Activated naive CD8-positive, alpha-beta T cell treated with anti-CD3 and anti-CD28 coated beads, Interleukin-2, amount 50 U/mL, for 16 hours (primary cell): Measurements from ENCODE around the gene UQCR11.

ENCODE experiments used
- DNase-seq: peaks from one replicate; pipeline ENCODE4 v3.0.0-alpha.2; 2020; ENCODE audit warnings: low read depth, low spot score

Gene UQCR11

DNA sequence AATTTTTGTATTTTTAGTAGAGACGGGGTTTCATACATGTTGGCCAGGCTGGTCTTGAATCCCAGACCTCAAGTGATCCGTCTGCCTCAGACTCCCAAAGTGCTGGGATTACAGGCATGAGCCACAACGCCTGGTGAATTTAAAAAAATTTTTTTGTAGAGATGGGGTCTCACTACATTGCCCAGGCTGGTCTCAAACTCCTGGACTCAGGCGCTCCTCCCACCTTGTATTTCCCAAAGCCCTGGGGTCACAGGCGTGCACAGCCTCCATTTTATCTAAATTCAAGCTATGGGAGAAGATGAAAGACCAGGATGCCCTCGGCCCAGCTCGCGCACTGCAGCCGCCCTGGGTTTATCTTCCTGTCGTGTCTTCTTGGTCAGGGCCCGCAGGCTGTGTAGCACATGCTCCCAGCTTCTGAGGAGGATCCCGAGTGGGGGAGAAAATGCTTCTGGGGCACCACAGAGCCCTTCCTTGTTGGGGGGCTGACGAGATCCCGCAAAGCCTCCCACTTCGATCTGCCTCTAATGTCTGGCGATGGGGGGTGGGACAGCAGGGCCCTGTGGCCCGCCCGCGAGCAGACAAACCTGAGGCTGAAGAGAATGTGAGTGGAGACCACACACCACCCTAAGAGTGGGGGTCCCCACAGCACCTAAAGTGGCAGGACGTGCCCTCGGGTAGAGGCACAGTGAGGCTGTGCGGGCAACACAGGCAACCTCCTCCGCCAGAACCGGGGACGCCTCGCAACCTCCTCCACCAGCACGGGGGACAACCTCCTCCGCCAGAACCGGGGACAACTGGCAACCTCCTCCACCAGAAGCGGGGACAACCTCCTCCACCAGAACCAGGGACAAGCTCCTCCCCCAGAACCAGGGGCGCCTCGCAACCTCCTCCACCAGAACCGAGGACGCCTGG is 31.3 kb upstream of the UQCR11 start:
- no peak for DNase-seq

DNA sequence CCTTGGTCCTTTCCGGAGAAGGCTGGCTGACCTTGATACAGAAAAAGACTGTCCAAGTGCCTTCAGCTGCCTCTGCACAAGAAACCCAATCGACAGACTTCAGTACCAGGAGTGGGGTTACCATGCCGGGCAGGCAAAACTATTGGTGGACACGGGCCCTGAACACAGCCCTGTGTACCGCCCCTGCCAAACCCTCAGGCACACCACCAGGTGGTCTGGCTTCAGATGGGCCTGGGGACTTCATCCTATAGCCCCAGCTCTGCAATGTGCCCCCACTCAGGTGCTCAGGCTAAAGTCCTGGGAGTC is 29.6 kb upstream of the UQCR11 start:
- no peak for DNase-seq

DNA sequence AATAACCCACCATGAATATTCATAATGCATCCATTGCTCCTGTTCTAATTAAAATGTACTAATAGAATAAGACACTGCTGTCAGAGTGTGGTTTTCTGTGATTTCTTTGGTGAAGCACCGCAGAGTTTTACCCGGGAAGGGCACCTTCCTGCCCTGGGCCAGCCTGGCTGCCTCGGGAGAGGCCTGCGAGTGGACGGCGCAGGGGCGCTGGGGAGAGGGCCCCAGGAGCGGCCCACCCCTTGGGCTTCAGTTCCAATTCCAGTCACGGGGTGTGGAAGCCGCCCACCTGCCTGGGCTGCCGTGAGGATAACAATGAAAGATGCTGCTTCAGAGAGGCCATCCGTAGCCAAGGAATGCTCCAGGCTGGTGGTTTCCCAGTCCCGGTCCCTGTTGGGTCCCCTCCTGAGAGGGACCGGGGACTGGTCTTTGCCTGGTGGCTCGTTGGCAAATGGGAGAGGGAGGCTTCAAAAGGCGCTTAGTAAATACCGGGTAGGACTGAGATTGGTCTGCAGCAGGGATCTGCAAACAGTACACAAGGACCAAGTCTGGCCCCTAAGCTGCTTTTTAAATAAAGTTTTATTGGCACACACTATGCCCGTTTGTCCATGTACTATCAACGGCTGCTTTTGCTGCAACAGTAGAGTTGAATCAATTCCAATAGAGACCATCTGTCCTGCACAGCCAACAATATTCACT is 29.1 kb upstream of the UQCR11 start:
- DNase-seq, result no peak

DNA sequence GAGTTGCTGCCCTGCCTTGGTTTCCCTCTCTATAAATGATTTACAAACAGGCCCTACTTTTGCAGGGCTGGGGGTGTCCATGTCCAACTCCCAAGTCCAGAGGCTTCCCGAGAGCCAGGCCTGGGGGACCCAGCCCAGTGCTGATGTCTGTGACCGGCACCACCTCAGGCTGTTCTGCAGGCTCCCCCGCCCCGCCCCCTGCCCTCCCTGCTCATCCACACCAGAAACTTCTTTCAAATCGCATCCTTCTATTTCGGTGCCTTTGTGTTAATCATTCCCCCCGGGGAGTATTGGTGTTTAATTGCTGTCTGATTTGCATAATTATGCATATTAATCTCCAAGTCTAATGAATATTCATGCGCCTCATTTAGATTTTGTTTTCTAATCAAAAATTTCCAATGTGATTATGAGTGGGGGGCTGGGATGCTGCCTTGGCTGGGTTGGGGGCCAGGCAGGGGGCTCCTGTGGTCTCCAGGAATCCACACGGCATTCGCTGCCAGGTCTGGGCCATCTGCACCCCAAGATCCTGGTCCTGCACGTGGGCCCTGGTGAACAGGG is 28.1 kb upstream of the UQCR11 start:
- no peak for DNase-seq

DNA sequence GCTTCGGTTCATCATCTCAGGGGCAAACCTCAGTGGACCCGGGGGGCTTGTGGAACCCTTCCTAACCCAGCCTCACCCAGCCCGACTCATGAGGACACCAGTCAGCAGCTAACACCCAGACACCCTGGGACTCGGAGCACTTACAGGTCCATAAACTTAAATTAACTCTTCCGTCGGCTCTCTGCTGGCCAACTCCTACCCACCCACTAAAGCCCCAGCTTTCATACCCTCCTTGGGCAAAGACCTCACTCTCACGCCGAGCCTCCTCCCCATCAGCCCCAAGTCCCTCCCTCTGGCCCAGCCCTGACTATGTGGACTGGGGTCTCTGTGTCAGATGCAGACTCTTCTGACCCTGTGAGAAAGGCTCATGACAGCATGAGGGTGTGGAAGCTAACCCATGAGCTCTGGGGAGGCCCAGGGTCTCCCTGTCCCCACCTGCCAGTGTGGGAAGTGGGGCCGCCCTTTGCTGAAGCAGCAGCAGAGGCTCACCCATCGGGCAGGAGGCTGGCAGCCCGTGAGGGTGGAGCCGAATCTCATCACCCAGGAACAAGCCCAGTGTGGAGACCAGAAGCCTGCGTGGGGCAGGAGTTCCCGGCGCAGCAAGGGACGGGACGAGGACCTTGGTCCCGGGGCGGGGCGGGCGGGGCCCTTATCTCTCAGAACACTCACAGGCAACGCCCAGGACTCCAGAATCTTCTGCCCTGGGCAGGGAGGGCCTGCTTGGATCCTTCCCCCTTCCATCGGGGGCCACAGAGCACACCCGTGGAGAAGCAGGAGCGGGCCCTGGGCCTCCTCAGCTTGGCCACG is 27.4 kb upstream of the UQCR11 start:
- DNase-seq, result no peak

DNA sequence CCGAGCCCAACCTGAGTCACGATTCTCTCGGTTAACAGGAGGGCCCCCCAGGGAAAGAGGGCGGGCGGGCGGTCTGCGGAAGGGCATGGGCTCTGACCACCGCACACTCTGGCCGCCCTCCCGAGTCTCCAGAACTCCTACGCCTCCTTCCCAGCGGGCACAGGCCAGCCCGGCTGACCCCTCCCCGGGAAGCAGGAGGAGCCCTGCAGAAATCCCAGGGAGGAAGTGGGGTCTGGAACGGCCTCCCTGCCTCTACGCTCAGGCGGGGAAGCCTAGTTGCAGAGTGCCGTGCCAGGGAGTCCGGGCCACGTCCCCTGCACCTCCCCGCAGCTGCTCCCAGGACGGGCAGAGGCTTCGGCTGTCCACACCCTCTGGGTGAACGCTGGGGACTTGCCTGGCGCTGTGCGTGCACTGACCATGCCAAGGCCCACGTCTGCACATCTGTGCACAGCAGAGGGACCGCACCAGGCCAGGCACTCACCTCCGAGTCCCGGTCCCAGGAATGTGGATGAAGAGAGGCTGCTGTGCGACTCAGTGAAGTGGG is 26.4 kb upstream of the UQCR11 start:
- DNase-seq, result no peak

DNA sequence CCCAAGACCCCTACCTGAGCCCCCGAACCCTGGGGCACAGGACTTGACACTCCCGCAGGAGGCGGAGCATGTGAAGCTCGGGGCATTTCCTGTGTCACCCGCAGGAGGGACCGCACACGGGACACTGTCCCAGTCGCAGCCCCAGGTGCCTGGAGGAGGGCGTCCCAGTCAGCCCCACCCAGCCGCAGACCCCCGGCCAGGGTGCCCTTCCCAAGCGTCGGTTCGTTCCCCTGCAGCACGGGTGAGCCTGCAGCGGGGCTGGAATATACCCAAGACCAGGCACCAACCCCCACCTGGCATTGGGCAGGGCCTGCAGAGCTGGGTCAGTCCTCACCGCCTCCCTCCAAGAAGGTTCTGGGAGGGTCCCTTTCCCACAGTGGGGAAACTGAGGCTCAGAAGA is 25.5 kb upstream of the UQCR11 start:
- no peak for DNase-seq

DNA sequence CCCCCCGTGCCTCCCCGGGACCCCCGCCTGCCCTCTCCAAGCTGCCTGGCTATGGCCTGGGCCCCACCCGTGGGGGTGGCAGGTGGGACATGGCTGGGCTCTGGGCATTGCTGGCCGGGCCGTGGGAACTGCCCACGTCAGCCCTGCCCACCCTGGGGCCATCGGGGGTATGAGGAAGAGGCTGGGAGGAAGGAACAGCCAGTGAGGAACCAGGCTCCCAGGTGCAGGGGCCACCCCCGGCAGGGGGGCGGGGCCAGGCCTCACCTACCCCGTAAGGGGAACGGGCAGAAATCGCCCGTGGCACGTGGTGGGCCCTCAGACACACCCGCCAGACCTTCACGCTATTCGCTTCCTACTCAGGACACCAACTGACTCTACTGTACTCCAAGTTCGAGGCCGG is 24.8 kb upstream of the UQCR11 start:
- no peak for DNase-seq

DNA sequence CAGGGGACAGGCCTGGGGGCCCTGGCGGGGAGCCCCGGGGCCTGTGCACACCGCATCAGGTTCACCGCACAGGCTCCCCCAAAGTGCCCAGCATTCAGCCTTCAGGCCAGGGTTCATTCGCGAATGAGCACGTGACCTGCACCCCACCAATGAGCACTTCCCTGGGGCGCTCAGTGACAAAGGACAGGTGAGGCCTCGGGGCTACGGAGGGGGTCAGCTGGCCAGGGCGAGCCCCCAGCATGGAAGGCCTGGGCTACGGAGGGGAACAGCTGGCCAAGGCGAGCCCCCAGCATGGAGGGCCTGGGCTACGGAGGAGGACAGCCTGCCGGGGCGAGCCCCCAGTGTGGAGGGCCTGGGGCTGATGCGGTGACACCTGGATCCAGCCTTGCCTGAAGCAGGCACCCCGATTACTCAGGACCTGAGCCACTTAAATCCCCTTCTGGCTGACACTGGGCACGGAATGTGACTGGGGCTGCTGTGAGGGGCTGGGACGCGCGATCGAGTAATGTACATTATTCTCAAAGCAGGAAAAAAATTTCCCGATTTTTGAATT is 24.1 kb upstream of the UQCR11 start:
- no peak for DNase-seq

DNA sequence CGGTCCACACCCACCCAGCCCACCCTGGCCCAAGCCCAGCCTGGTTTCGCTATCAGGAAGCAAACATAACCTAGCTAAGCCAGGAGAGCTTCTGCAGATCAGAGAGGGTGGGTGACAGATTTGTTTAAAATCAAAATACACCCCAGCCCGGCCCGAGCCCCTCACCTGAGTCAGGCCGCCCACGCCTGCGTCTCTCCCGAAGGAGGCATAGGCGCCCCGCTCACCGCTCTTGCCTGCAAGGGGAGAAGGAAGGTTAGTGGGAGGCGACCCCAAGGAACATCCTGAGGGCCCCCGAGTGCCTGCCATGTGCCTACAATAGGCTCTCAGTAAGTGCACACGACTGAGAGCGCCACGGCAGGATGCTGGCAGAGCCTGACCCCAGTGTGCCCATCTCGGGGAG is 21.9 kb upstream of the UQCR11 start:
- DNase-seq, result no peak

DNA sequence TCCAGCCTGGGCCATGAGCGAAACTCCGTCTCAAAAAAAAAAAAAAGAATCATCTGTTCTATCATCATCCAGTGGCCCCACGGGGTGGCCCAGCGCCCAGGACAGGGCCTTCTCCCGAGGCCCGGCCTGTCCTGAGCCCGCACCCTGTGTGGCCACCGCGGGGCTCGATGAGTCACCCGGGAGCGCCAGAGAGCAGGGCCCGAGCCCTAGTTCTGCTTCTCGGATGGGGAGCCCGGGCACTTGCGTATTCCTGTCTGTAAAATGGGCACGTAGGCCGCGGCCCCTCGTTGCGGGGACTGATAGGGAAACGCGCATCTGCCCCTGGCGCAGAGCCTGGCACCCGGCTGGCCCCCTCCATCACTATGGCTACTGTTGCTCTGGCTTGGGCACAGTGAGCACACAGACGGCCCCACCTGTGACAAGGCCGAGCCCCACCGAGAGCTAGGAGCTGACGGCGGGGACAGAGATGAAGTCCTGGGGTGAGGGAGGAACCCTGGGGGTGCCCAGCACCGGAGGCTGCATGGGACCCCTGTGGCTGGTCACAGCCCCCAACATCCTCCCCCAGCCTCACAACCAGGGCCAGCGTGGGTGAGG is 21.3 kb upstream of the UQCR11 start:
- DNase-seq, result no peak

DNA sequence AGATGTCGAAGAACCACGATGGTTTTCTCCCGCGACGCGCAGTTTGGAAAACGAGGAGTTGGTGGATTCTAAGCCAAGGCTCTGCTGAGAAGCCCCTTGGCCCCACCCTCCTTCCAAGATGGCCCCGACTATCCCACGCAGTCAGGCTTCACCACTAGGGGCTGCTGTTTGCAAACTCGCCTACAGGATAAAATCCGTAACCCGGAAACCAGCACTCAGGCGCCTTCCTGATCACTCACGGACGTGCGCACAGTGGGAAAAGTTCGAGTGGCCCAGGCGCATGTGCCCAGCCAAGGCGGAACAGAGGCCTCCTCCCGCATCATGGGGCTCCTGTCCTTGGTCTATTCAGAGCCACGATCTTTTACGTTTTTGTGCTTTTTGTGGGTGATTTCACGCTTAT is 19.2 kb upstream of the UQCR11 start:
- DNase-seq, result peak; percentile 40

DNA sequence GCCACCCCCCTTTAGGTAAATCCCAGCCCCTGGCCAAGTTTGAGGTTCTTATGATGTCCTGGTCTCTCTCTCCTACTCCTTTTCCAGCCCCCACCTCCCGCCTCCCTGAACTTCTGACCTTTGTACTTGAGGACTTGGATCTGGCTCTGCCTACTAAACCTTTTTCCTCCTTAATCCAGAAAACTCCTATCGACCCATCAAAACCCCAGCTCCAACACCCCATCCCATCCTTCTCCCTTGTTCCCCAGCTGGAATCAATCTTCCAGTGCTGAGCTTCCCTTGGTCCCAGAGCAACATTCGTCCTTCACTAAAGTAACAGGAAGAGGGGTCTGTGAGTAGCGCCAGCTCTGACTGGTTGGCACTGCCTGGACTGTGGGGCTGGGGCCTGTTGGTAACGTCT is 17.3 kb upstream of the UQCR11 start:
- no peak for DNase-seq

DNA sequence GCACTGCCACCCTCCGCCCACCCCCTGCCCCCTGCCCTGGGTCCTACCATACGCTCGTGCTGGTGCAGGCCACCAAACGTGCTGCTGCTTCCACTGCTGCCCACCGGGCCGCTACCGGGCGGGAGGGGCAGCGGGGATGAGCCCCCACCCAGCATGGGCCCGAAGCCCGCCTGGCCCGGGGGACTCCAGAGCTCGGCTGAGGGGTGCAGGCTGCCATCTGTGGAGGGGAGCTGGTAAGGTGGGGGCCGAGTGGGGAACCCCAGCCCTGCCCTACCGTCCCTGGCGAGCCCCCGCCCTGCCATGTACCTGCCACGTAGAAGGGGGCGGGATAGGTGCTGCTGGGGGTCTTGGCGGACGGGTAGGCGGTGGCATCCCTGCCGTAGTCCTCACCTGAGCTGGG is 16.7 kb upstream of the UQCR11 start:
- no peak for DNase-seq

DNA sequence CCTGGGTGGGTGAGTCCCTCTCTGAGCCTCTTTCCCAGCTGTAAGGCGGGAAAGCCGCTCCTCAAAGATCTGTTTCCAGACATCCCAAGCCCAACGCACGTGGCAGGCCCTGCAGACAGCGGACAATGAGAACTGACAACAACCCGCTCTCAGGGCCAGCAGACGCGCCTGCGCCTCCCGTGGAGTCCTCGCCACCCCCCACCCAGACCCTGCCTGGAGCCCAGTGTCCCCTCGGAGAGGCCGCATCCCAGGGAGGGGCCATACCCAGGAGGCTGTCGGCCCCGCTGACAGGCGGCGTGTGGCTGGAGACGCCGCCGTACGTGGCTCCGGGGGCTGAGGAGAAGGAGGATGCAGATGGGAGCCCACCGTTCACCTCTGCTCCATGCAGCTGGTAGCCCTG is 16.3 kb upstream of the UQCR11 start:
- no peak for DNase-seq

DNA sequence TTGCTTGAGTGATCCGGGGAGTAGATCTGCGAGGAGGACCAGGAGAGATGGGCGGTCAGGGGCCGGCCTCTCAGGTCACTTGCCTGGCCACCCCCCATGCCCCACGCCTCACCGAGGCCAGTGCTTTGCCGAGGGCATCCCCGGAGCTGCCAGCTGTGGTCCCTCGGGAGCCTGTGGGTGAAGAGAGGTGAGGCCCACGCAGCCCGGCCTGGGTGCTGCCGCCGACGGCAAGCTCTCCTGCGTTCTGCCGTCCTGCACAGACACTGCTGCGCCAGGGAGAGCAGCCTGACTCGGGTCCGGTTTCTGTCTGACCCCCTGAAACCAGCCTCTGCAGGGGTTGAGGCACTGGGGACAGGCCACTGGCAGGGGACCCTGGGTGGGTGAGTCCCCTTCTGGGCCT is 15.8 kb upstream of the UQCR11 start:
- DNase-seq, result no peak

DNA sequence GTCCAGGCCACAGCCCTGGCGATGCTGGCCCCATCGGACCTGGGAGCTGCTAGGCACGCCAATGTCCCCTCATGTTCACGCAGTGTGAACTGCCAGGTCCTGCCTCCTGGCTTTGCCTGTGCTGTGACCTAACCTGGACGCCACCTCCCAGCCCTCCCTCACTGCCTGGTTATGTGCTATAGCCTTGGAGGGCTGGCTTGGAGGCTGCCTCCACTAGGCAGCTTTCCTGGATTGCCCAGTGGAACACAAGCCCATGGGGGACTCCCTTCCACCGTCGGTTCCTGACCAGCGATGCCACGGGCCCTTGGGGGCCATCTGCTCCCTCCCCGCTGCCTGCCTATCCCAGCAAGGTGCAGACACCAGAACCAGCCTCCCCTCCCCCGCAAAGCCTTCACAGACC is 15.2 kb upstream of the UQCR11 start:
- no peak for DNase-seq

DNA sequence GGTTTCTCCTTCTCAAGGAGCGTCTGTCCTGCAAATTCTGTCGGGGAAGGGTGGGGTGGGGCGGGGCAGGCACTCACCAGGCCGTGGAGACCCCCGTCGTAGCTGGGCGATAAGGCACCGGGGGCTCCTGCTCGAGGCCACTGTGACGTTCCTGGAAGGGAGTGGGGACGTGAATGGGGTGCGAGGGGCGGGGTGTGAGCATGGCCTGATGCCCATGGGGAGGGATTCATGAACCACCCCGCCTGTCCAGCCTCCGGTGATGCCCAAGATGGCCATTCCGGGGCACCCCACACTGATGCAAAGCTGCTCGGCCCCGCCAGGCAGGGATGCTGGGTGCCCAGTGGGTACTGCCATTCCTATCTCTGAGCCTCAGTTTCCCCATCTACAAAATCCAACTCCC is 14.4 kb upstream of the UQCR11 start:
- DNase-seq, result no peak

DNA sequence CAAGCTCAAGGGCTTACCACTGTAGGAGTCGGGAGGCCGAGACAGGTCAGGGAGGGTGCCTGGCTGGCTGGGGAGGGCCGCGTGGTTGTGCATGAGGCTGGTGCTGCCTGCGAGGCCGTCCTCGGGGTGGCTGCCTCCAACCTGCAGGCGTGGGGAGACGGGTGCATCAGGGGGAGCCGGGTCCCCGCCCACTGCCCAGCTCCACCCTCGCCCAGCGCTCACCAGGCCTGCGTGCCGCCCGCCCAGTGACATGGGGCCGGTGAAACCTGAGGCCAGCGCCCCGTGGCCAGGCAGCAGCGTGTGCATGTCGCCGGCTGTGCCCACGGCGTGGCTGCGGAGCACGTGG is 13.8 kb upstream of the UQCR11 start:
- no peak for DNase-seq

DNA sequence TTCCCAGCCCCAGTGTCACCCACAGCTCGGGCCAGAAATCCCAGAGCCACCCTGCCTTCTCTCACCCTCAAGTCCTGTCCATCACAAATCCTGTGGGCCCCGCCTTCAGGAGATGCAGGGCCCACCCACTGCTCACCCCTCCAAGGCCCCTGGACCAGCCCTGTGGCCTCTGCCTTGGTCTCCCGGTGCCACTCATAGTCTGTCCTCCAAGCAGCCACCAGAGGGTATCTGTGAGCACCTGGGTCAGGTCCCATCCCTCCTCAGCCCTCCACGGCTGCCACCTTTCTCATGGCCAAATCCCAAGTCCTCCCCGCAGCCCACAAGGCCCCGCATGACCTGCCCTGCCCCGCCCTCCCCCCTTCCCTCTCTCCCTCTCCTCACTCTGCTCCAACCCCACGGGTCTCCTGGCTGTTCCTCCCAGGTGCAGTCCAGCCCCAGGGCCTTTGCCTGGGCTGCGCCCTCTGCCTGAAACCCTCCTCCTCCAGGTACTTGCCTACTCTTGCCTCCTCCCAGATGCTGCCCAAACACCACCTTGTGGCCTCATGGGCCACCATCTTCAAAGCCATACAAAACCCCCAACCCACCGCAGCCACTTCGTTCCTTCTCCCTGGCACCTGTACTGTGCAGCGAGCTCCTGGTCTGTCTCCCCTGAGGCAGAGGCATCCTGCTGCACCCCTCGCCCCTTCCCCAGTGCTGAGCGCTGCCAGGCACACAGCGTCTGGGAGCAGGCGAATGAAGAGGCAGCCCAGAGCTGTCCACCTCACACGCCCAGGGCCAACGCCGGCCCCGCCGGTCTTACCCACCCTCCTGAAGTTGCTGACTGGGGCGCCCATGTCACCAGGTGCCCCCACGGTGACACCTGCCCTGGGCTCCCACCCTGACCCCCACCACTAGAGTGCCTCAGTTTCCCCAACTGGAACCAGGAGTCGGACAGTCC is 13.2 kb upstream of the UQCR11 start:
- no peak for DNase-seq
